GM19328 (cell line): Measurements from ENCODE around the gene SRD5A1.

ENCODE experiments used
- ATAC-seq: cut with Tn5 transposase; IDR thresholded peaks from one replicate; pipeline ENCODE4 v1.9.1; 2021; ENCODE audit warnings: mild to moderate bottlenecking, moderate library complexity; ENCODE audit not compliant: unreplicated experiment

Gene SRD5A1

DNA sequence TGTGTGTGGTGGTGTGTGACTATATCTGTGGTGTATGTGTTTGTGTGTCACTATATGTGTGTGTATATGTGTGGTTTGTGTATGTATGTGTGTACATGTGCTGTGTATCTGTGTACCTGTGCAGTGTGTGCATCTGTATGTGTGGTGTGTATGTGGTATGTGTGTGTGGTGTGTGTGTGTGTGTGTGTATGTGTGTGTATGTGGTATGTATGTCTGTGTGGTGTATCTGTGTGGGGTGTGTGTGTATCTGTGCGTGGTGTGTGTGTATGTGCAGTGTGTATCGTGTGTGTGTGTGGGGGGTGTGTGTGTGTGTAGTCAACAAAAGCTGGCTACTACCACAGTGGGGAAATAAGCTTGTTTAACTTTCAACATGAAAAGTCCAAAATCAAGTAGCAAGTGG is 48.4 kb downstream of the SRD5A1 start:
- ATAC-seq: no peak

GRCh38 chr5:6682239-6682638 is 49.0 kb downstream of the SRD5A1 start:
- ATAC-seq: no peak

DNA sequence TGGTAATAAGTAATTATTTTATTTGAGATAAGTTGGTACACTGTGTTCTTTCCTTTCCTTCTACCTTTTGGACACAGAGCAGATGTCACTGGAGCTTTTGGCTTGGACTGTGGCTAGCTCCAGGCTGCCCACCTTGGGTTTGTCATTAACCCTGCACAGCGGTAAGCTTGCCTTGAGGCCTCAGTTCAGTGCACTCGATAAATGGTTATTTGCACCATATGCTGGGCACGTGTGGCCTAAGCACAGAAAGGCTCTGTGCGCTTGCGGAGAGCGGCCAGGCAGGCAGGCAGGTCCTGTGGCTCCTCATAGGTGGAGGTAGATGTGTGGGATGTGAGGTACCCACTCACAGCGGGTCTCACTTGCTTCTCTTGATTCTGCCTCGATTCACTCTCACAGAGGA is 50.0 kb downstream of the SRD5A1 start:
- no peak for ATAC-seq

GRCh38 chr5:6684075-6684474 is 50.8 kb downstream of the SRD5A1 start:
- ATAC-seq: no peak

GRCh38 chr5:6686501-6686900 is 53.3 kb downstream of the SRD5A1 start:
- no peak for ATAC-seq

GRCh38 chr5:6686915-6687409 is 53.7 kb downstream of the SRD5A1 start:
- no peak for ATAC-seq

DNA sequence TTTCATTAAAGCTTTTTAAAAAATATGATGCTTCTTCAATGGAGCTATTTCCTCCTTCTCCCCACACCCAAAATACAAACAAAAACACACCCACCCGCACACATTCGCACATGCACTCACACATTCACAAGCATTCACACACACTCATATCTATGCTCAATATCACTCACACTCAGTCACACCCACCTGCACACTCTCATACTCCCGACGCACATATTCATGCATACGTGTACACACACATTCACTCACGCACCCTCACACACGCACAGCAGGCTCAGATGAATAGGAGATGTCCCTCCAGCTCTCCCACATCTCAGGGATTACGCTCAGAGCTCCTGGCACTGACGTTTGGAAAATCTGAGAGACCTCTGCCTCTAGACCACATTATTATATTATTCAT is 54.3 kb downstream of the SRD5A1 start:
- no peak for ATAC-seq

DNA sequence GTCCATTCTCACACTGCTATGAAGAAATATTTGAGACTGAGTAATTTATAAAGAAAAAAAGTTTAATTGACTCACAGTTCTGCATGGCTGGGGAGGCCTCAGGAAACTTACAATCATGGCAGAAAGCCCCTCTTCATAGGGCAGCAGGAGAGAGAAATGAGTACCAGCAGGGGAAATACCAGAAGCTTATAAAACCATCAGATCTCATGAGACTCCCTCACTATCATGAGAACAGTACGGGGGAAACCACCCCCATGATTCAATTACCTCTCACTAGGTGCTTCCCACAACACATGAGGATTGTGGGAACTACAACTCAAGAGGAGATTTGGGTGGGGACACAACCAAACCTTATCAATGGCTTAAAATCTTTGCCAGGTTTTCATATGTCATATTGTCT is 59.7 kb downstream of the SRD5A1 start:
- no peak for ATAC-seq

DNA sequence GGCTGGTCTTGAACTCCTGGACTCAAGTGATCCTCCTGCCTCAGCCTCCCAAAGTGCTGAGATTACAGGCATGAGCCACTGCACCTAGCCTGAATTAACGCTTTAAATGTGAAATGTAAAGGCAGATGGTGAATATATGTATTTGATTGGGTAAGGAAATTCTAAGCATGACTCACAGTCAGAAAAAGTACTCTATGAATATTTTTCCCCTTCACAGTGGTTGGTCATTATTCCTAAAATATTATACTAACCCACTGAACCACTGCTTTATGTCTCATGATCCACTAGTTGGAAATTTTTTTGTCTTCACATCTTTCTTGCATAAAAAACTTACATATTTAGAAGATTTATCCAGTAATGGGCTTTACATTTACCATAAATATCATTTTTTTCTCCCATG is 65.5 kb downstream of the SRD5A1 start:
- no peak for ATAC-seq

DNA sequence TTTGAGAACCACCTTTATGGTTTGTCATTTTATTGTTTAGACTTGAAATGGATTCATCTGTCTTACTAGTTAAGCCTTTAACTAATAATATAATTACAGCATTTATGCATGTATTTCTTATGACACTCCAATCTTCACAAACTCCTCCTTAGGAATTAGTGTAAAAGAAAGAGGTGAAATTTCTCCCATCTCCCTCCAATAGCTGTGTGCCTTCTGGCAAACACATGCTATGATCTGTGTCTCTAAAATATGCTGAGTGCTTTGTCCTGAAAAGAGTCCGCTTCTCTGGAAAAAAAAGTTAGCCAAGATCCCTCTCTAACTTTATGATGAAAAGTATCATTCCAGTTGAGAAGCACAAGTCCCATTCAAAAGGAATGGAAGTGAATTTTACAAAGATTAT is 66.1 kb downstream of the SRD5A1 start:
- no peak for ATAC-seq

GRCh38 chr5:6700074-6700684 is 66.9 kb downstream of the SRD5A1 start:
- no peak for ATAC-seq

DNA sequence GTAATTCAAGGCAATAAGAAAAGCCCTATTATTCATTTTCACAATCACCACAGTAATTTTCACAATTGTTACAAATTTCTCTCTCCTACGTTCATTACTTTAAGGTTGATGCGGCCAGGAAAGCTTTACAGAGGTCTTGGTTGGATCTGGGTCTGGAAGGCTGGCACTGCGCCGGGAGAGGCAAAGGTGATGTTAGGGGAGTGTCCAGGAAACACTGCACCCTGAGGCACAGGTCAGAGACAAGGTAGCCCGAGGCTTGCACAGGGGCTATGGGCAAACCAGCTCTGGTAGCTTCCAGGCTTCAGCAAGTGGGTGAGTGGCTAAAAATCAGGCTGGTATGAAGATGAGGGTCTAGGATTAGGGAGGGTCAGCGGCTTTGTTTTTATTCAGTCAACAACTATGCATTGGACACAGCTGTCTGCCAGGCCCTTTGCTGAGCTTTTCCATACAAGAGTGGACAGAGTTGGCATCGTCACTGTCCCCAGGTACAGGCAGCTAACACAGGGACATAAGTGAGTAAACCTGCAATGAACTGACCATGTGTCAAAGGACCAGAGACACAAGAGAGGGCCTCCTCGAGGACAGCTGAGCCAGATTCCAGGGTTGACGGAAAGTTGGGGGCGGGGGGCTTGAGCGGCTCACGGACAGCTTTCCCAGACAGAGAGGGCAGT is 67.6 kb downstream of the SRD5A1 start:
- ATAC-seq: no peak

- no peak for ATAC-seq
These were observed 68.3 kb downstream of the SRD5A1 start for GRCh38 chr5:6701491-6701890.

GRCh38 chr5:6702633-6703032 is 69.4 kb downstream of the SRD5A1 start:
- ATAC-seq: no peak

GRCh38 chr5:6703806-6704205 is 70.6 kb downstream of the SRD5A1 start:
- ATAC-seq: no peak

DNA sequence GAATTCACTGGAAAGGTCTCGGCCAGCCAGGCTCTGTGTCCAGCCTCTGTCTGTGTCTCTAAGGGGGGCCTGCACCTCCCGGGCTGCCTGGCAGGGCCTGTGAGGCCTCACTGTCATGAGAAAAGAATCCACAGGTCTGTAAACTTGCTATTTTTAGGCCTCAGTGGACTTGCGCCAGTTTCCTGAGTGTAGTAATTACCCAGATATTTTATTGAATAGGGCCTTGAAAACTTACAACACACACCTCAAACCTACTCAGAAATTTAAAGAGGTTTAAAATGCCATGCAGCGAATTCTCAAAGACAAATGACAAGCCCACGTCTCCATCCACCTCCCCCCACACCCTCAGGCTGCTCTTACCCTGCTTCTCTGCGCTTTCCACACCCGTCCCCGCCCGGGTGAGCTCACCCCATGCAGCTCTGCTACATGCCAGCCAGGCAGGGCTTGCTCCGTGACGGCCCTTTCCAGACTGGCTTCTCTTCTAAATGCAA is 71.2 kb downstream of the SRD5A1 start:
- ATAC-seq: no peak

- peak; percentile 76 for ATAC-seq
These were observed 71.8 kb downstream of the SRD5A1 start for GRCh38 chr5:6705088-6705487.

GRCh38 chr5:6705959-6706358 is 72.7 kb downstream of the SRD5A1 start:
- no peak for ATAC-seq

DNA sequence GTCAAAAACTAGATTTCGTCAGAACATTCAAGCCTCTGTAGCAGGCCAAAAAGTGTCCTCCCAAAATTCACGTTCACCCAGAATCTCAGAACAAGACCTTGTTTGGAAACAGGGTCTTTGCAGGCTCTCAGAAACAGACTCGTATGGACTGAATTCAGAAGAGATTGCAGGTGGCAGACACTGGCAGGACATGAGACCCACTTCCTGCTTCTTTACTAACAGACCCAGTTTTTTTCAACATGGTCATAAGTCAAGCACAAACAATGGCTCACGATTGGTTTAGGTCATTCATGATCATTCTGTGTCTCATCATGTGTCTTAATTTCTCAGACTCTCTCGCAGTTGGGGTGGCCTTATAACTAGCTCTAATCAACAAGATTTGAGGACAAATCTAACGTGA is 74.6 kb downstream of the SRD5A1 start:
- ATAC-seq: no peak

- no peak for ATAC-seq
These were observed 75.6 kb downstream of the SRD5A1 start for GRCh38 chr5:6708814-6709213.

DNA sequence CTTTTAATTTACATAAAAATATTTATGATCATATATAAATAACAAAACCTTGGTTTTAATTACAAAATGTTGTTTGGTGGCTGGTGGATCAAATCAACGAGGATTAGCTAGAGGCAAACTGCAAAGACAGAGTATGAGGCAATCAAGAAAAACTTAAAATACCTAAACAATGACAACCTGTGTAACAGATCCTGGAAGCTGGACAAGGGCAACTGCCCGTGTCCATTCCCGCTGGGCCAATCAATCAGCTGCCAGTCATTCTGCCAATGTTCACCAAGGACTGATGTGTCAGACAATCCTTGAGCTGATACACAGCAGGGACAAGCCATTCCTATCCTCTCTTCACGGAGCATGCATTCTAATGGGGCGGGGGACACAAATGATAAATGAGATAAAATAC is 76.8 kb downstream of the SRD5A1 start:
- ATAC-seq: no peak

DNA sequence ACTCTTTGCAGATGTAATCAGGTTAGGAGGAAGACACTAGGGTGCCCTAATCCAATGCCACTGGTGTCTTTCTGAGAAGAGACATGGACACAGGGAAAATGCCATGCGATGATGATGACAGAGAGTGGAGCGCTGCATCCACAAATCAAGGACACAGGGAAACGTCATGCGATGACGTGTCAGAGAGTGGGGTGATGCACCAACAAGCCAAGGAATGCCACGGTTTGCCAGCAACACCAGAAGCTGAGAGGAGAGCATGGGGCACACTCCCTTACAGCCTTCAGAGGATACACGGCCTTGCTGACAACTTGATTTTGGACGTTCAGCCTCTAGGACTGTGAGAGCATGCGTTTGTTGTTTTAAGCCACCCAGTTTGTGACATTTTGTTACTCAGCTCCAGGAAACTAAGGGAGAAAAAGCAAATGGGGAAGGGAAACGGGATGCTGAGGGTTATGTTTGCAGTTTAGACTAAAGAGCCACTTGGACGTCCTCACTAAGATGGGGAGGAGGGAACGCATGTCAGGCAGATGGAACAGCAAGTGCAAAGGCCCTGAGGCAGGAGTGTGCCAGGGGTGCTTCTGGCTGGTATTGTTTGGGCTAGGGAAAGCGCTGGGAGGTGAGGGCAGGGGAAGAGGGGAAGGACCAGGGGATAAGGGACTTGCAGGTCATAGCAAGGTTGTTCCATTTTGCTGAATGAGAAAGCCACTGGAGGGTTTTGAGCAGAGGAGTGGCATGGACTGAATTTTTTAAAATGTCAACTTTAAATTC is 77.5 kb downstream of the SRD5A1 start:
- no peak for ATAC-seq
